OCI-LY3 (cell line): ENCODE results near the gene LHX4.

Experiments
- H2AFZ ChIP-seq: fragments of 200-600, 300-600 bp; shearing (Covaris generic); 2 replicates; pipeline ENCODE4 v1.6.0; 2014; ENCODE audit warnings: antibody characterized with exemption, low read depth, low read length
- H3K27ac ChIP-seq: fragments of 200-600, 300-600 bp; sonication (generic); 2 replicates; pipeline ENCODE4 v1.5.1; 2014; ENCODE audit warnings: mild to moderate bottlenecking, low read length, moderate library complexity, mixed read lengths
- H3K27me3 ChIP-seq: fragments of 200-600, 300-600 bp; sonication (generic); 2 replicates; pipeline ENCODE4 v1.6.1; 2014; ENCODE audit warnings: low read depth, low read length, mixed read lengths
- H3K36me3 ChIP-seq: fragments of 200-600, 300-600 bp; sonication (generic); replicated peaks from 2 replicates; pipeline ENCODE3; 2014; ENCODE audit warnings: low read depth, low read length, mixed read lengths
- H3K4me1 ChIP-seq: fragments of 300-600, 200-600 bp; sonication (generic); 2 replicates; pipeline ENCODE4 v1.6.1; 2014; ENCODE audit warnings: low read length, mixed read lengths
- H3K4me2 ChIP-seq: fragments of 200-600, 300-600 bp; sonication (generic); 2 replicates; pipeline ENCODE4 v1.6.1; 2014; ENCODE audit warnings: low read length, mixed read lengths
- H3K4me3 ChIP-seq: fragments of 300-600, 200-600 bp; sonication (generic); 2 replicates; pipeline ENCODE4 v1.5.1; 2014; ENCODE audit warnings: antibody characterized with exemption, mild to moderate bottlenecking, low read length, moderate library complexity
- H3K79me2 ChIP-seq: fragments of 300-600, 200-600 bp; shearing (Covaris generic); 2 replicates; pipeline ENCODE4 v1.6.1; 2014; ENCODE audit warnings: mild to moderate bottlenecking, low read length, mixed read lengths
- H3K9ac ChIP-seq: fragments of 300-600, 200-600 bp; shearing (Covaris generic); 2 replicates; pipeline ENCODE4 v1.6.0; 2014; ENCODE audit warnings: mild to moderate bottlenecking, low read length, moderate library complexity
- H3K9me3 ChIP-seq: fragments of 200-600, 300-600 bp; shearing (Covaris generic); 2 replicates; pipeline ENCODE4 v1.6.1; 2014; ENCODE audit warnings: low read length, mixed read lengths; ENCODE audit not compliant: insufficient read depth
- H4K20me1 ChIP-seq: fragments of 200-600, 300-600 bp; sonication (generic); 2 replicates; pipeline ENCODE4 v1.6.1; 2016; ENCODE audit warnings: low read length, mixed read lengths; ENCODE audit not compliant: insufficient read depth
- EZH2phosphoT487 ChIP-seq: fragments of 200-600 bp; shearing (Covaris generic); IDR thresholded peaks from 2 replicates; pipeline ENCODE4 v1.6.1; 2018; ENCODE audit warnings: antibody characterized with exemption, mixed run types, low read depth
- TF ChIP-seq, protein P1 (sequence below): fragments of 200-600, 300-600 bp; sonication (generic); IDR thresholded peaks from 2 replicates; pipeline ENCODE4 v1.5.1; 2014; ENCODE audit warnings: antibody characterized with exemption, low read length, low read depth

Gene LHX4

DNA sequence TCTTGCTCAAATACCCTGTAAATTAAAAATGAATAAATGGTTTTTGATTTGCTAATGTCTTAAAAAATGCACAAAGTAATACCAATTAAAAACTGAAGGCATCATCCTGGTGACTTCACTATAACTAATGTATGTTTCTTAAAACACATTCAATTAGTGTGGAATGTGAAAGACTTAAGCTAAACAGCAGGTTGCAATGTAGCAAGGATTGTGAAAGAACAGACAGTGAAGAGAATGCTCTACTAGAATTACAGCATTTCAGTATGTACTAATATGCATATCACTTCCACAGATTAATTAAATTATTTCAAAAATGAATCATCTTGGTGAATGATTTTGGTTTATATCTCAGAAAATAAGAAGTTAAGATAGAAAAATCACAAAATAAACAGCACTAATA is 56.4 kb downstream of the LHX4 start:
- H4K20me1 ChIP-seq, result no peaks in the 10 kb centered on the region
- no peaks in the 10 kb centered on the region for H3K27me3 ChIP-seq
- no peak overlapping the region for H3K4me3 ChIP-seq
- no peaks in the 10 kb centered on the region for H3K79me2 ChIP-seq
- no peak overlapping the region for H3K9ac ChIP-seq
- TF ChIP-seq, protein P1, sequence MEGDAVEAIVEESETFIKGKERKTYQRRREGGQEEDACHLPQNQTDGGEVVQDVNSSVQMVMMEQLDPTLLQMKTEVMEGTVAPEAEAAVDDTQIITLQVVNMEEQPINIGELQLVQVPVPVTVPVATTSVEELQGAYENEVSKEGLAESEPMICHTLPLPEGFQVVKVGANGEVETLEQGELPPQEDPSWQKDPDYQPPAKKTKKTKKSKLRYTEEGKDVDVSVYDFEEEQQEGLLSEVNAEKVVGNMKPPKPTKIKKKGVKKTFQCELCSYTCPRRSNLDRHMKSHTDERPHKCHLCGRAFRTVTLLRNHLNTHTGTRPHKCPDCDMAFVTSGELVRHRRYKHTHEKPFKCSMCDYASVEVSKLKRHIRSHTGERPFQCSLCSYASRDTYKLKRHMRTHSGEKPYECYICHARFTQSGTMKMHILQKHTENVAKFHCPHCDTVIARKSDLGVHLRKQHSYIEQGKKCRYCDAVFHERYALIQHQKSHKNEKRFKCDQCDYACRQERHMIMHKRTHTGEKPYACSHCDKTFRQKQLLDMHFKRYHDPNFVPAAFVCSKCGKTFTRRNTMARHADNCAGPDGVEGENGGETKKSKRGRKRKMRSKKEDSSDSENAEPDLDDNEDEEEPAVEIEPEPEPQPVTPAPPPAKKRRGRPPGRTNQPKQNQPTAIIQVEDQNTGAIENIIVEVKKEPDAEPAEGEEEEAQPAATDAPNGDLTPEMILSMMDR, result no peak
- TF ChIP-seq EZH2phosphoT487, result no peak
- no peak overlapping the region for H2AFZ ChIP-seq
- peaks cover 3% of the 10 kb centered on the region for H3K36me3 ChIP-seq
- no peaks in the 10 kb centered on the region for H3K9me3 ChIP-seq
- H3K27ac ChIP-seq, result no peak overlapping the region
- H3K4me1 ChIP-seq, result no peaks in the 10 kb centered on the region
- no peak overlapping the region for H3K4me2 ChIP-seq

DNA sequence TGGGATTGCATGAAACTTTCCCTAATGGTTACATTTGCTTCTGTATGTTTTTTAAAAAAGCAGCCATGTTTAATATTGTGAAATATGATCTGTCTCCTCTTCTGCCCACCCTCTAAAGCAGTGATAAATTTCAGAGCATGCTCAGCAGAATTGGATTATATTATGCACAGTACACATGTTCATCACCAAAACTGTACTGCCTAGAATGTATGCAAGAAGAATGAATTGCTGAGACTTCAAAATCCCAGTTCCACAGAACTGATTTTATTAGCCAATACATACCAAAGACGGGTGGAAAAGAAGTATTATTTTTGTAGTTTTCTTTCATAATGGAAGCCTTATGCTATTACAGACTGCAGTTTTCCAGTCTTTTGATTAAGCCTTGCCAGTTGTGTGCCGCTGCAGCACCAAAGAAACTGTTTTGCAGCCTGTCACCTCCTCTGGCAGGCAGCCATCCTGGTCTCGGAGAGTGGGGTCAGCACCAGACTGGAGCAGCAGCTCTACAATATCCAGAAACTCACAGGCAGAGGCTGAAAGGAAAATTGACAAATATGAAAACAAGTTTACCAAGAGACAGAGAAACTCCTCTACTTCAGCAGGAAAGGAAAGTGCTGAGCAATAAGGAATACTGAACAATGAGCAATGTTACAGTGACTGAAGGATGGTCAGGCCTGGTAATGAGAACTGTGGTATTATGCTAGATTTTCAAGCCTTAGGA is 58.1 kb downstream of the LHX4 start:
- no peak for TF ChIP-seq EZH2phosphoT487
- TF ChIP-seq, protein P1, result no peak
- H3K4me3 ChIP-seq, result no peak overlapping the region
- no peaks in the 10 kb centered on the region for H3K9me3 ChIP-seq
- no peaks in the 10 kb centered on the region for H4K20me1 ChIP-seq
- H3K36me3 ChIP-seq, result peaks cover 3% of the 10 kb centered on the region
- no peak overlapping the region for H3K9ac ChIP-seq
- no peaks in the 10 kb centered on the region for H3K79me2 ChIP-seq
- H3K27ac ChIP-seq, result no peak overlapping the region
- no peaks in the 10 kb centered on the region for H3K4me1 ChIP-seq
- no peak overlapping the region for H2AFZ ChIP-seq
- H3K27me3 ChIP-seq, result no peaks in the 10 kb centered on the region
- H3K4me2 ChIP-seq, result no peak overlapping the region

DNA sequence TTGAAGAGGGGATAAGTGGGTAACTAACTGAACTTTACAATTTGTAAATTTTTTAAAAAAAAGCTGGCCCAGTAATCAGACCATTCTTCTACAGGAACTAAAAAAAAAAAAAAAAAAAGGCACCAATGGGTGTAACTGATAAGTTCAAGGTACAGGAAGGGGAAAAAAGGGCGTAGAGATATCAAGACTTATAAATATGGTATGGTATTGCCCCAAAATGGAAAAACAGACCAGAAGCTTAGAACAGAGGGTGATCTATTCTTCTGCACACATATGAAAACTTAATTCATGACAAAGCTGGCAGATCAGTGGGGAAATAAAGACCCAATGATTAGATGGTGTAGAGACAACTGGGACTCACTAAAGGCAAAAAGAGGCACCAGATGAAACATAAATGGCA is 58.9 kb downstream of the LHX4 start:
- Histone ChIP-seq H3K4me2 (no peak overlapping the region), H3K9me3 (no peaks in the 10 kb centered on the region), H3K4me1 (no peaks in the 10 kb centered on the region), H3K9ac (no peak overlapping the region), H3K4me3 (no peak overlapping the region), H3K79me2 (no peaks in the 10 kb centered on the region), H3K27ac (no peak overlapping the region), H3K36me3 (peaks cover 3% of the 10 kb centered on the region), H2AFZ (no peak overlapping the region), H3K27me3 (no peaks in the 10 kb centered on the region), H4K20me1 (no peaks in the 10 kb centered on the region)
- TF ChIP-seq, protein P1, result no peak
- TF ChIP-seq EZH2phosphoT487, result no peak

DNA sequence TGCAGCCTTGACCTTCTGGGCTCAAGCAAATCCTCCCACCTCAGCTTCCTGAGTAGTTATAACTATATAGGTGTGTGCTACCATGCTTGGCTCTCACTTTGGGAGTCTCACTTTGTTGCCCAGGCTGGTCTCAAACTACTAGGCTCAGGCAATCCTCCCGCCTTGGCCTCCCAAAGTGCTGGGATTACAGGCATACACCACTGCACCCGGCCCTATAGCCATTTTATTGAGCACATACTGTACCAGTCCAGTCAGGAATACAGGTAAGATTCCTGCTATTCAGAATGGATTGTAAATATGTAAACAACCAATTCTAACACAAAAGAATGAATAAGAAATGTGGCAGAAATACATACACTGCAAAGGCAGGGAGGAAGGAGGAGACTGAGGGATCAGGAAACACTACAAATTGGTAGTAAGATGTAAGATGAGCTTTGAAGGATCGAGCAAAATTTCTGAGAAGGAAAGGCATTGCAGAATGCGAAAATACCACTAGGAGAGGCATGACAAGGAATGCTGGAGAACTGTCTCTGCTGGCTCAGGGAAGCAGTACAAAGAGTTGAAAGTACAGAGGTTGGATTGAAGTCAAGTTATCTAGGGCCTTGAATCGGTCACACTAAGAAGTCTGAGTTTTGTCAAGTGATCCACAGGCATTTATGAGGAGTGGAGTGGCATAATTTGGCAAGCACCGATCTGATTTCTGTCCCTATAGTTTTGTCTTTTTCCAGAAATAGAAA is 60.4 kb downstream of the LHX4 start:
- Histone ChIP-seq H3K27ac (no peak overlapping the region), H3K9ac (no peak overlapping the region)

More for the DNA sequence above, 60.4 kb downstream of the LHX4 start:
- Histone ChIP-seq H3K36me3 (peaks cover 3% of the 10 kb centered on the region), H2AFZ (no peak overlapping the region), H3K4me3 (no peak overlapping the region), H3K4me1 (no peaks in the 10 kb centered on the region), H3K4me2 (no peak overlapping the region), H3K27me3 (no peaks in the 10 kb centered on the region), H3K79me2 (no peaks in the 10 kb centered on the region), H4K20me1 (no peaks in the 10 kb centered on the region), H3K9me3 (no peaks in the 10 kb centered on the region)
- TF ChIP-seq, protein P1, result no peak
- TF ChIP-seq EZH2phosphoT487, result no peak
